Type B pancreatic cell (in vitro differentiated cells): Measurements from ENCODE around the gene SHISA5. TPM values are rescaled to one million over a fixed set of nuclear protein-coding genes. Genes with fewer than 3 reads are reported as not detected.

ENCODE experiments used
- DNase-seq: peaks from one replicate; pipeline ENCODE4 v3.0.0; 2021; ENCODE audit warnings: mixed read lengths; ENCODE audit not compliant: unreplicated experiment; ENCODE audit errors: extremely low spot score
- H3K27ac Mint-ChIP-seq: 2 replicates; pipeline ENCODE4 v1.8.0; 2021; ENCODE audit warnings: mild to moderate bottlenecking, mixed read lengths
- H3K27me3 Mint-ChIP-seq: 2 replicates; pipeline ENCODE4 v1.8.0; 2021; ENCODE audit warnings: mixed read lengths
- H3K36me3 Mint-ChIP-seq: 2 replicates; pipeline ENCODE4 v1.8.0; 2021; ENCODE audit warnings: mixed read lengths
- H3K4me1 Mint-ChIP-seq: one replicate; pipeline ENCODE4 v1.8.0; 2021; ENCODE audit warnings: mixed read lengths; ENCODE audit not compliant: unreplicated experiment
- H3K4me3 Mint-ChIP-seq: 2 replicates; pipeline ENCODE4 v1.8.0; 2021; ENCODE audit warnings: mild to moderate bottlenecking, mixed read lengths
- H3K9me3 Mint-ChIP-seq: 2 replicates; pipeline ENCODE4 v1.8.0; 2021; ENCODE audit warnings: mixed read lengths
- CTCF ChIP-seq: fragments of 200-600 bp; sonication (generic); conservative IDR thresholded peaks from 2 replicates; pipeline ENCODE4 v1.5.0; 2021; ENCODE audit warnings: antibody characterized with exemption, mild to moderate bottlenecking
- microRNA-seq: library from miRNA; unstranded; fragments of <30 nt; microRNA quantifications from one replicate; pipeline ENCODE4, GENCODE V29; 2020
- total RNA-seq: library from RNA; stranded (reverse); gene quantifications from 2 replicates; pipeline ENCODE4 v1.2.1, GENCODE V29; 2021; ENCODE audit warnings: low replicate concordance

Gene SHISA5
- total RNA-seq, 1 donor from 2014 or later: 162 TPM

DNA sequence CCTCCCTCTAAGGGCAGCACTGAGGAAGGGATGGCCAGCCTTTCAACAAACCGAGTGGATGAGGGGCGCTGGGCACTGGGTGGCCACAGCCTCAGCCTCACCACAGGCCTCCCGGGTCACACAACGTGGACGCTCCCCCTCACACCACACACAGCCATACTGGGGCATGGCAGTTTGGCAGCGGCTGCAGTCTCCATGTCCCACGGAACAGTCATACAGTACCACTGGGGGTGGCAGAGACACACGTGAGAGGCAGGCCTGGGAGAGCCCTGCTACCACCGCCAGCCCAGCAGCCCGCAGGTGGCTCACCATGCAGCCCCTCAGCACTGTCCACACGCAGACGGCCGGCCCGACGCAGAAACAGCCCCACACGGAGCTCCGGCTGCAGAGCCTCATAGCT is 85.8 kb downstream of the SHISA5 start:
- H3K36me3 Mint-ChIP-seq: peaks cover 5% of the 10 kb centered on the region

More for the DNA sequence above, 85.8 kb downstream of the SHISA5 start:
- no peaks in the 10 kb centered on the region for H3K27me3 Mint-ChIP-seq
- no peaks in the 10 kb centered on the region for H3K9me3 Mint-ChIP-seq
- H3K27ac Mint-ChIP-seq: no peak overlapping the region
- no peak overlapping the region for H3K4me3 Mint-ChIP-seq
- no peak for DNase-seq
- H3K4me1 Mint-ChIP-seq: peaks cover 3% of the 10 kb centered on the region
- no peak for TF ChIP-seq CTCF

Small RNA genes within 50 kb of the gene (microRNA-seq; reads per million reads assigned to microRNA genes)
- not detected for gene MIR6823

Other genes starting within 250 kb of the SHISA5 start
- 30.8 and 33.8 TPM in 2 replicates for gene NME6, start 202.8 kb downstream of the SHISA5 start, total RNA-seq
- 1.5 TPM in 1 of 2 replicates, not detected in the other for gene SPINK8, start 170.5 kb downstream of the SHISA5 start, total RNA-seq
- gene FBXW12, start 132.0 kb downstream of the SHISA5 start, total RNA-seq: not detected in 2 replicates
- 212 and 367 TPM in 2 replicates for gene PLXNB1, start 74.1 kb downstream of the SHISA5 start, total RNA-seq
- gene CCDC51, start 64.1 kb downstream of the SHISA5 start, total RNA-seq: 15.0 and 25.7 TPM in 2 replicates
- 268 and 281 TPM in 2 replicates for gene TMA7, start 63.9 kb downstream of the SHISA5 start, total RNA-seq
- 9.3 and 16.0 TPM in 2 replicates for gene ATRIP, start 57.4 kb downstream of the SHISA5 start, total RNA-seq
- gene PFKFB4, start 52.6 kb upstream of the SHISA5 start, total RNA-seq: 10.5 and 11.3 TPM in 2 replicates
- gene UCN2, start 59.6 kb upstream of the SHISA5 start, total RNA-seq: 0.72 and 0.83 TPM in 2 replicates
- 17.6 and 32.3 TPM in 2 replicates for gene COL7A1, start 91.2 kb upstream of the SHISA5 start, total RNA-seq
- 273 and 324 TPM in 2 replicates for gene UQCRC1, start 105.5 kb upstream of the SHISA5 start, total RNA-seq
- gene TMEM89, start 117.6 kb upstream of the SHISA5 start, total RNA-seq: not detected in 2 replicates
- 19.7 and 35.6 TPM in 2 replicates for gene SLC26A6, start 131.3 kb upstream of the SHISA5 start, total RNA-seq
- 9.8 and 10.2 TPM in 2 replicates for gene CELSR3, start 158.7 kb upstream of the SHISA5 start, total RNA-seq
- 20.1 and 22.1 TPM in 2 replicates for gene NCKIPSD, start 181.7 kb upstream of the SHISA5 start, total RNA-seq
- gene IP6K2, start 213.0 kb upstream of the SHISA5 start, total RNA-seq: 104 and 145 TPM in 2 replicates